H1 (cell line): Measurements from ENCODE around the gene NME7.

Experiments
- CEBPB ChIP-seq: IDR thresholded peaks from 2 replicates; pipeline ENCODE4 v1.6.1; 2012; ENCODE audit warnings: low read depth, low read length
- POLR2A ChIP-seq, 2 experiments: IDR thresholded peaks; 1 replicate in 1 of 2; 2 replicates in 1 of 2; pipeline ENCODE4 v1.6.1; 2011; ENCODE audit warnings: low read depth in 2 of 2, low read length in 2 of 2, mild to moderate bottlenecking in 2 of 2; ENCODE audit errors: control extremely low read depth in 1 of 2
- TBP ChIP-seq: IDR thresholded peaks from 2 replicates; pipeline ENCODE4 v1.6.1; 2011; ENCODE audit warnings: low read depth, low read length, improper control_type of control experiment
- TF ChIP-seq, protein P1 (sequence below), 3 experiments: IDR thresholded peaks; 1 replicate in 2 of 3; 2 replicates in 1 of 3; pipeline versions ENCODE4 v1.5.1 to v1.6.1; 2011; ENCODE audit warnings: low read length in 3 of 3, mild to moderate bottlenecking in 3 of 3, inconsistent platforms in 2 of 3, low read depth in 1 of 3, moderate library complexity in 1 of 3; ENCODE audit not compliant: insufficient read depth in 1 of 3; ENCODE audit errors: control extremely low read depth in 1 of 3

DNA sequence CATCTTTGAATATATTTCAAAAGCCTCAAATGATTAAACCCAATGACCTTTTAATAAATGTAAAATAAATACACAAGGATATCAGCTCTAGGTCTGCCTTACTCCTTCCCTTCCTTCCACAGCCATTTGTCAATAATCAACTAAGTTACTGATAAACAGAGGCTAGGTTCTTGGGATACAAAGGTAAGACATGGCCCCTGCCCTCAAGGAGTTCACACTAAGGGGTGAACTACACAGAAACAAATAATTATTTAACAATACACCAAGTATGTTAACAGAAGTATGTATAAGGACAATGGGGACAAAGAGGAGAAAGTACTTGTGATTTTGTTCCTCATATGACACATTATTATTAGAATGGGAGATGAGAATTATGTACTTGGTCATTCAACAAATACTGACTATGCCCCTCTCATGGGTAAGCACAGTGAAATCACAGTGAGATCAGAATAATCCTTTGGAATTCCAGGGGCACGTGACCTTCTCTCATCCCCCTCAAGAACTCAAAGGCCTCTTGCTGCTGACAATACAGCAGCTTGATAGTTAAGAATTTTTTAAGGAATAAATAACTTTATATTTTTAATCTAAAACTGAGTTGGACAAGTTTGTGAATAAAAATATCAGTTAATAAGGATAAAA is 220.9 kb downstream of the NME7 start:
- TF ChIP-seq POLR2A (IDR thresholded peaks at IDR 0.05; ENCODE audit: control extremely low read depth in 1 of 2, low read depth in 2 of 2, low read length in 2 of 2) (no peak), CEBPB (no peak), TBP (no peak)
- TF ChIP-seq, protein P1, sequence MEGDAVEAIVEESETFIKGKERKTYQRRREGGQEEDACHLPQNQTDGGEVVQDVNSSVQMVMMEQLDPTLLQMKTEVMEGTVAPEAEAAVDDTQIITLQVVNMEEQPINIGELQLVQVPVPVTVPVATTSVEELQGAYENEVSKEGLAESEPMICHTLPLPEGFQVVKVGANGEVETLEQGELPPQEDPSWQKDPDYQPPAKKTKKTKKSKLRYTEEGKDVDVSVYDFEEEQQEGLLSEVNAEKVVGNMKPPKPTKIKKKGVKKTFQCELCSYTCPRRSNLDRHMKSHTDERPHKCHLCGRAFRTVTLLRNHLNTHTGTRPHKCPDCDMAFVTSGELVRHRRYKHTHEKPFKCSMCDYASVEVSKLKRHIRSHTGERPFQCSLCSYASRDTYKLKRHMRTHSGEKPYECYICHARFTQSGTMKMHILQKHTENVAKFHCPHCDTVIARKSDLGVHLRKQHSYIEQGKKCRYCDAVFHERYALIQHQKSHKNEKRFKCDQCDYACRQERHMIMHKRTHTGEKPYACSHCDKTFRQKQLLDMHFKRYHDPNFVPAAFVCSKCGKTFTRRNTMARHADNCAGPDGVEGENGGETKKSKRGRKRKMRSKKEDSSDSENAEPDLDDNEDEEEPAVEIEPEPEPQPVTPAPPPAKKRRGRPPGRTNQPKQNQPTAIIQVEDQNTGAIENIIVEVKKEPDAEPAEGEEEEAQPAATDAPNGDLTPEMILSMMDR (IDR thresholded peaks at IDR 0.05; ENCODE audit: control extremely low read depth in 1 of 3, insufficient read depth in 1 of 3, low read depth in 1 of 3, low read length in 3 of 3): no peak
